Stimulated activated CD8-positive, alpha-beta memory T cell treated with anti-CD3 and anti-CD28 coated beads, Interleukin-2, amount 100 ng/mL, for 48 hours (primary cell): ENCODE data around the gene DNAH17.

Experiments
- DNase-seq, 2 donors: peaks; one replicate each; pipeline ENCODE4 v3.0.0-alpha.2; 2020; ENCODE audit warnings: low read depth in 2 of 2

The DNAH17 gene

DNA sequence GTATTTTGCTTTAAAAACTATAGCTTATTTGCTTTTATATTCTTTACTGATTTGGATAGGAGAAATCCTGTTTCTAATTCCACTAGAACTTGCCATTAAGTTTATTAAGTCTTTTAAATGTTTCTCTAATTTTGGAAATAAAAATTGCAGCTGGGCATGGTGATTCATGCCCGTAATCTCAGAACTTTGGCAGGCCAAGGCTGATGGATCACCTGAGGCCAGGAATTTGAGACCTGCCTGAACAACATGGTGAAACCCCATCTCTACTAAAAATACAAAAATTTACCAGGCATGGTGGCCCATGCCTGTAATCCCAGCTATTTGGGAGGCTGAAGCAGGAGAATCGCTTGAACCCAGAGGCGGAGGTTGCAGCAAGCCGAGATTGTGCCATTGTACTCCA lies 30.7 kb downstream of the DNAH17 start:
- DNase-seq: no peak

DNA sequence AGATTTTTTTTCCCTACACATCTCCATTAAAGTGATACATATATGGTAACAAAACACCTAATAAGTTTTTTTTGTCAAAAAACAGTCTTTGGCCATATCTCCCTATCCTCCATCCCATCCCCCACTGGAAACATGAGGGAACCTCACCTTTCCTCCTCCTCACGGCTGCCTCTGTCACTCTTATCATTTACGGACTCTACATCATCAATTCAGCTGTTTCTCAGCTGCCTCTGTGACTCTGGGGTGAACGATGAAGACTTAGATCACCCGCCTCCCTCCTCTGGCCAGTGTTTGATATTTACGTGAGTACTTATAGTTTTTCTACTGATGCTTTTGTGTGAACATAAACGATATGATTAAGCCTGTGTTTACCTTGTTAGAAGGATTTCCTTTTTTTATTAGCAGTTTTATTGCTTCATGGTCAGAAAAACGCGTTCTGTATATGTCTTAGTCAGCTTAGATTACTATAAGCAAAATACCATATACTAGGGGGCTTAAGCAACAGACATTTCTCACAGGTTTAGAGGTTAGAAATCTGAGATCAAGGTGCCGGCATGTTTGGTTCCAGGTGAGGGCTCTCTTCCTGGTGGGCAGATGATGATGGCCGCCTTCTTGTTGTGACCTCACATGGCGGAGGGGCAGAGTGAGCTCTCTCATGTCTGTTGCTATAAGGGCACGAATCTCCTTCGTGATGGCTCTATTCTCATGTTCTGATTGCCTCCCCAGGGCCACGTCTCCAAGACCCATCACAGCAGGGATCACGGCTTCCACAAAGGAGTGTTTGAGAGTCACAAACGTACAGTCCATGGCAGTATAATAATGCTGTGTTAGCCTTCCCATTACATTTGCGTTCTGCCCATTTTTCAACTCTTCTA lies 32.1 kb downstream of the DNAH17 start:
- no peak for DNase-seq

DNA sequence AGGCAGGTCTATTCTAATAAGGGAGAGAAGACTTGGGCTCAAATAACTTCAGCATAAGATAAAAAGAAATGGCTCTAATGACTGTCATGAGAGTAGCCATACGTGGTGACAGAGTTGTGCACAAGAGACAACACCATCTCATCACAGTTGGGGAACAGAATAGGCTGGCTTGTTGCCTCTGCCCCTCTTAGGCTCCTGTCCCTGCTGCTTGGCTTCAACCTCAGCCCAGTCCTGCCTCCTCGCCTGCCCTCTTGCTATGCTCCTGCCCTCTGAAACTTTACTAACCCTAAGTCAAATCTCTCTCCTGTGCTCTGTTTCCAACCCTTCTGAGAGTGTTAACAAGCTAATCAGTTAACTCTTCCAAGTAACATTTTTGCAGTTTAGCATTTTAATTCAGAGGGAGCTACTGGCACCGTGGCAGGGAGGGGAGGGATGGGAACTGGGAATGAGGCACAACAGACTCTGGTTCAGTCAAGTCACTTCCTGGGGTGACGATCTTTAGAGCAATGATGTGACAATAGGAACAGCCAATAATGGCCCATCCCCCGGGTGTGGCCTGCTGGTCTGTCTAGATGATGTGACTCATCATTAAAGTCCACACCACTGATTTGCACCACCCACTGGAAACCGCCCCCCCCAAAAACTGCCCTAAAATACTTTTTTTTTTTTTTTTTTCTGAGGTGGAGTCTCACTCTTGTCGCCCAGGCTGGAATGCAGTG lies 35.5 kb downstream of the DNAH17 start:
- no peak for DNase-seq

DNA sequence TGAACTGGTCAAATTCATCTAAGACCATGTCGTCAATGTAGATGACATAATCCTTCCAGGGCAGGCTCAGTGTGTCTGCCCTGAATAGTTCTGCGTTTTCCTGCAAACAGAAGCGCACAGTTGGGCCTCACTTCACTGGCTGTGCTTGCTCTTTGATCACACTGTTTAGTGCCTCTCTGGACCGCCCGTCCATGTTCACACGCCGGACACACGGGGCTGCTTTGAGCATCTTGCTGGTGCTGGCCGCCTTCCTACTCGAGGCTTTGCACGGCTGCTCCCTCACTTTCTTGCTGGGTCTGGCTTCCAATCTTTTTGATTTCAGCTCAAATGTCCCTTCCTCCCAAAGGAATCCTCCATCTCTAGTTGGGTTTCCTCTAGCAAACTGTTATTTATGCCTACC lies 37.4 kb downstream of the DNAH17 start:
- no peak for DNase-seq

DNA sequence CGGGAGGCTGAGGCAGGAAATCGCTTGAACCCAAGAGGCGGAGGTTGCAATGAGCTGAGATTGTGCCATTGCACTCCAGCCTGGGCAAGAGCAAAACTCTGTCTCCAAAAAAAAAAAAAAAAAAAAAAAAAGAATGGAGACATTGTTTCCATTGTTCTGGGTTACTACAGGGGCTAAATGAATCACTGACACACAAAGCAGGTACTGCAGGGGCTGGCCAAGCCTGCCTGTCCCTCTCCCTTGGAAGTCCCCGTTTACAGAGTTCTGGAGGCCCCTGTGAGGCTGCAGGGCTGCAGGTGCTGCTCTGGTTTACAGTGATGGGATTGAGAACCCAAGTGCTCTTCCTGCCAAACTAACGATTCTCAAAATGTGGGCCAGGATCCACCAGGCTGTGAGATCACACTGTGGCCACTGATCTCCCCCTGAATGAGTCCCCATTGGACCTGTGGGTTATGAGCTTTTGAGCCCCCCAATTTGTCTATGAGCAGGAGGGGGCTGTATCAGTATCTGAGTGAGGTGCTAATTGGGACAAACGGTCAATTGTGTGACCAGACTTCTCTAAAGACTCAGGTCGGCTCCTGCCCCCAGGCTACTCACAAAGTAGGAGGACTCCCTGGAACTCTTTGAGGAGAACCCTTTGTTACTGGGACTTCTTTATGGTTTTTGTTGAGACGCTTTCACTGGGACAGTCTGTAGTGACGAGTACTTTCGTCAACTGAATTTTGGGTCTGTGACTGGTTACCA lies 39.0 kb downstream of the DNAH17 start:
- DNase-seq: no peak

DNA sequence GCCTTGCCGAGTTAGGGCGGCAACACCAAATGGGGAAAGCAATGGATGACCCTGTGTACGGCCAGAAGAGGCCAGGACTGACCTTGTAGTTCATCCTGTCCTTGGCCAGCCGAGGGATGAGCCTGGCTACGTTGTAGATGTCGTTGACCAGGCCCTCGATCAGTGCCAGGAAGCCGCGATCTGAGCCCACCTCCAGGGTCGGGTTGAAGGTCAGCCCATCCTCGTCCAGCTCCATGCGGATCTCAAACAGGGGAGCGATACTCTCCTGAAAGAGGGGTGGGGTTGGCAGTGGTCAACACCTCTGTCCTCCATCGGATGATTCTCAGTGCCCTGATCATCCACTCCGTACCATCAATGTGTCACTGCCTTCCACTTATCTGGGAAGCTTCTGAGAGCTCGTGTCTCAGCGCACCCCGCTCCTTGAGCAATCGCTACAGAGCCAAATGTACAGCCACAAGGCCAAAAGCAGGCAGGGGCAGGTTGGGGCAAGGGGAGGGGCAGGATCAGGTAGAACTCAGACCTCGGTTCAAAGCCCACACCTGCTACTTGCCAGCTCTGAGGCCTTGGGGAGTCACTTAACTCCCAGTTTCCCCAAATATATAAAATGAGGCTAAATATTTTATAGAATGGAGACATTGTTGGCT lies 39.9 kb downstream of the DNAH17 start:
- no peak for DNase-seq

DNA sequence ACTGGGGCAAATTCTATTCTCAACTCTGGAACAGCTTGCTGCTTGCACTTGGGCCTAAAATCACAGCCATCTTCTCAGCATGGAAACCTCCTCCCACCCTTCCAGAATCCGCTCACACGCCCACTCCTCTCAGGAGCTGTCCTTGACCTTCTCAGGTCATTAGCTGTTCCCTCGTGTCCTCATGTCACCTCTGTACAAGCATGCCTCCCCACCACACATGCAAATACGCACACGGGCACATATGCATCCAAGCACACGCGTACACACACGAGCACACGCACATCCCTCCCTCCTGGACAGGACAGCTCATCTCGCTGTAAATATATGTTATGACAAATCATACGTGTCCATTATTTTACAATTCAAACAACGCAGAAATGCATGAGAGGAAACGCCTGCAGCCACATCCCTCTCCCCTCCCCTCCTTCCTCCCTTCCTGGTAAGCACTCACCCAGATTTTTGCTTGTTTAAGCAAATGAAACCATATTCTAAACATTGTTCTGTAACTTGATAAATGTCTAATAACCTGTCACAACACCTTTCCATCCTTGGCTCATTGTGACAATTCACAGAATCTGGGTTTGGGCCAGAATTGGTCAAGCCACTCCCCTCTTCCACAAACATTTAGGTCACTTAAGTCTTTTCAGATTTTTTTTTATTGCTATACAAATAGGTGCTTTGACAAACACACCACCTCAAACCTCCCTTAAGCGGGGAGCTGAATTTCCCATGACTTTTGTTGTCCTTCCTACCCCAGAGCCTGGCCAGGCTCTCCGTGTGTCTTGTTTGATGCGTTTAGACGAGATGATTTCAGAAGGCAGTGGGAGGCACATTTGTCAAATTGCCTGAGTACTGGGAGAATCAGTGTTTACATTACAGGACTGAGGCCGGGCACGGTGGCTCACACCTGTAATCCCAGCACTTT lies 41.7 kb downstream of the DNAH17 start:
- DNase-seq: no peak

DNA sequence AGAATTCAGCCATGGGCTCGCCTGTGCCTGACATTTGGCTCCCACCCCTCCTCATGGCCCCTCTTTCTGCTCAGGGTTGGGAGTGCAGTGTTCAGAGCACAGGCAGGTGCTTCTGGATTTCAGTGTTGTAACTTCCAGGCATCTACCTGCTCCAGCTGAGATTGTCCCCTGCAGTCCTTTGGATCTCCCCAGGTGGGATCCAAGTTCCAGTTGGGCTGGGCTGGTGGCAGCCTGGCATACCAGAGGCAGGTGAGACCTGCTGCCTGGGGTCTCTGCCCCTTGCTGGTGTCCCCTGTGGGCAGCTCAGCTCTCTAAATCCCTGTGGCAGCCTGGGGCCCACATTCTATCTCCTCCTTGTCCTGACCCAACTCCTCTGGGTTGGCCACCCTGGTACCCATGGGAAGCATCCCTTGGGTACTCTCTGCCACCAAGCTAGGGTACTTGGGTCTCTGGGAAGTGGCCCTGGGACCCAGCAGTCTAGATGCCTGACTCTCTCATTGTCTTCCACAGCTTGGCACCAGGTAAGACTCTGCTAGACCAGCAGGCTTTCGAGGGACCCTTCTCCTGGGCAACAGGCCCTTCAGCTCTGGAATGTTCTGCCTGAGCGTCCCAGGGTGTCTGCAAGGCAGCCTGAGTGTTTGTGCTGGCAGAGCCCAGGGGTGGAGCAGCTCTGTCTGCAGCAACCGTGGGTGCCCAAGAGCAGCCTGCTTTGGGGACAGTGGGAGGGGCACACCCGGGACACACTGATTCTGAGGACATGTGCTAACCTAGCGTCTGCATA lies 42.5 kb downstream of the DNAH17 start:
- no peak for DNase-seq

DNA sequence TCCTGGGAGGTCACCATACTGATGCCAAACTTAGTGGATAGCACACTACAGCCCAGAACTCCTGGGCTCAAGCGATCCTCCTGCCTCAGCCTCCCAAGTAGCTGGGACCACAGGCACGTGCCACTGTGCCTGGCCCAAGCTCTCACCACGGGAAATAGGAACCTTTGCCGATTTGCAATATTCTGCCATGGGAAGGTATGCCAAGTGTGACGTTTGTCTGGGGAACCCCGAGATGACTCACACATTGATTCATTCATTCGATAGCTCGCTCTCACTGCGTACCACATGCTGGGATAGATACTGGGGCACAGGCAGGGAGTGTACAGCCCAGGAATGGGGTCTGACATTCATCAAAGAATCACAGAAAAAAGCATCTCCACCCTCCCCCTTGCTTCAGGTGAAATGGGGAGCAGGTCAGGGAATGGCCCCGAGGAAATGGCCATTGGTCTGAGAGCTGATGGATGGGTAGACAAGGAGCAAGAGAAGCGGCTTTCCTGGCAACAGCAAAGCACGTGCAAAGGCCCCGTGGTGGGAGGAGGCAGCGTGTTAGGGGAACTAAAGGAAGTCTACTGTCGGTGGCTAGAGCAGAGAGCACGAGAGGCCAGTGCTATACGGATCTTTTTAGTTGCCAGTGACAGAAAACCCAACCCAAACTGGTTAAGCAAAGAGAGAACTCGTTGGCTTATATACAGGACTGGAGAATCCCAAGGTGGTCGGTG lies 44.1 kb downstream of the DNAH17 start:
- no peak for DNase-seq

DNA sequence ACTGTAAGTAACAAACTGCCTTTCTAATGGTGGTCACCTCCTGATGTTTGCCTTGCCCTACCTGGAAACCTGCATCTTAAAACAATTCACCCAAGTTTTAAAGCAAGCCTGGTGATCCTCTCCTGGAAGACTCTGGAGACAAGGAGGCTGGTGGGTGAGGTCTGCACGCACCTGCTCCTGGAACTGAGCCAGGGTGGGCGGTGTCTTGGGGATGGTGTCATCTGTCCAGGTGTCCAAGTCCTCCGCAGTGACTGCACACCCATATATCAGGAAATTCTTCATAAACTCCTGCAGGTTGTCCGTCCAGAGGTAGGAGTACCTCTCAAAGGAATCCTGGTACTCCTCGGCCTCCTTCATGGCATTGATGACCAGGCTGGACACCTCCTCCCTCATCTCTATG lies 44.9 kb downstream of the DNAH17 start:
- DNase-seq: no peak

DNA sequence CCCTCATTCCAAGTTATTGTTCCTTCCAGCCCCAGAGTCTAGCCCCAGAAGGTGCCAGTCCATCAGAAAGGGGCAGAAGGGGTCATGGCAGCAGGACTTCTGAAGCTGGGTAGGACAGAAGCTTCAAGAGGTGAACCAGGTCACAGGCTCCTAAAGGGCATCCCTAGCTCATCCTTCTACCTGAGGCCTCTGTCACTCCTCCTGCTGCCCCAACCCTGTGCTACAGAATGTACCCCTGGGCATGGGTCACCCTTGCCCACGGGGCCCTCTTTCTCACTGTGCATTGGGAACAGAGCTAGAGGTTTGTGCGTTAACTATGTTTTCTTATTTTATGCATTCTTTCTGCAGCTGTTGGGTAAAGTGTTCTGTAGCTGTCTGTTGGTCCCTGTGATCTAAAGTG lies 46.5 kb downstream of the DNAH17 start:
- no peak for DNase-seq

DNA sequence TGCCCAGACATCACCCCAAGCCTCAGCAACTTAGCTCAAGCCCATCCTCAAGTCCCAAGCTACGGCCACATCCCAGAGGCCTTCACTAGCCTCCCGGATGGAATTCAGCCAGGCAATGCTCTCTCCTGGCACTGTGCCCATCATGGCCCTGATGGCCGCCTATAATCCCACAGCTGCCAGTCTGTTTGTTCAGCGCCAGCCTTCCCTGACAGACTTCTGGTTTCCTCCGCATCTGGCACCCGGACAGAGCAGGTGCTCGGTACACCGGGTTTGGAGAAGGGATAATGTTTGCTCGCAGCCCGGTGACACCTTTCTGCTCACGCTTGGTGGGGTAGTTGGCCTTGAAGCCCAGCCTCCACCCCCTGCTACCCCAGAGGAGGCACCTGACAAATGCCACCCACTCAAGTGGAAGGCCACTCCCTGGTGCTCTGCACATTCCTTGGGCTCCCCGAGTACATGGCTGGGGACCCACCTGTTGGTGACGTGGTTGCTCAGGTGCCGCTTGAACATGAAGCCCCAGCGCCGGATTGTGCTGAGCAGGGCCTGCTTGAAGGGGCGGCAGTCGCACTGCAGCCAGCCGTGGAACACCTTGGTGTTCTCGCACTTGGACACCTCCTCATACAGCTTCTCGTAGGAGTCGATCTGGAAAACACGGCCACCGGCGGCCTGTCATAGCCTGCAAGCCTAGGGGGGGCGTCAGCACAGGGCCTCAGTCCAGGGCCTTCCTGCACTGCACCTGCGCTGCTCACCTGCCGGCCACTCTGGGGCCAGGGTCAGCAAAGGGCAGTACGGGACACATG lies 47.1 kb downstream of the DNAH17 start:
- no peak for DNase-seq

DNA sequence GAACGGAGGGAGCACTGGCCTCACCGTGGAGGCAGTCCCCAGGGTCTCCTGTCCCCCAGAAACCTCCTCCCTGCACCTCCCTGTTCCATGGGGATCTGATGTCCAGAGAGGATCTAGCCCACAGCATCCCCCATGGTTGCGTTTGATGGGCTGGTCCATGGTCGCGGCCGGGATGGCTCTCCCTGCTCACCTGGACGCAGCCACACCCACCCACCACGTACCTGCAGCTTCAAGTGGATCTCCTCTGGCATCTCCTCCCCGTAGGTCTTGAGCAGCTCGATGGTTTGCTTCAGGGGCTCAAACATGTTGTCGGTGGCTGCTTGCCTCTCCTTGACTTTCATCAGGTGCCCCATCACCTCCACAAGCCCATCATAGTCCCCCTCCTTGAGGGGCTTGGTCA lies 47.9 kb downstream of the DNAH17 start:
- no peak for DNase-seq

DNA sequence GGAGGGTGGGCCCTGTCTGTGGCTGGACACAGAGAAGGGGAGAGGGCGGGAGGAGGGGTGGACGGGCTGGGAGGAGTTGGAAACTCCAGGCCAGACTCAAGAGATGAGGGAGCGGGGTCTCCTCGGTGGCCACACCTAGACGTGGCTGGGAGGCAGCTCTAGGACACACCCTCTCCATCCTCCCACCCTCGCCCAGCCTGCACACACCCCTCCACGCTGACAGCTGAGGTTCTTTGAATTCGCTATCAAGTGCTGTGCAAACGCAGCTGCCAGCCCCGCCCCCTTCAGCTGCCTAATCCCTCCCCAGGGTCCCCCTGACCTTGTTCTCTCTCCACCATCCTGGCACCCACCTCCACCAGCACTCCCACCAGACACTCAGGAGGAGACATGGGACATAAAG lies 48.7 kb downstream of the DNAH17 start:
- DNase-seq: no peak

DNA sequence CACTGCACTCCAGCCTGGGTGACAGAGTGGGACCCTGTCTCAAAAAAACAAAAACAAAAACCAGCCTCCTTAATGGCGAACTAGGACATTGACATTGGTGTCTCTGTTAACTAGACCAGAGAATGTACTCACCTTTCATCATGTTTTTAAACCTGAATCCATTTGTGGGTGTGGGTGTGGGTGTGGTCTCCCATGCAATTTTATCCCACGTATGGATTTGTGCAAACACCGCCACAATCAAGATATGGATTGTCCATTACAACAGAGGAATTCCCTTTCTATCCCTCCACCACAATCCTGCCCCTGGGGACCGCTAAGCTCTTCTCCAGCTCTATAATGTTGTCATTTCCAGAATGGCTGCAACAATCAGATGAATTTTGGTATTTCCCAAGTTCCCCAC lies 49.9 kb downstream of the DNAH17 start:
- DNase-seq: no peak

DNA sequence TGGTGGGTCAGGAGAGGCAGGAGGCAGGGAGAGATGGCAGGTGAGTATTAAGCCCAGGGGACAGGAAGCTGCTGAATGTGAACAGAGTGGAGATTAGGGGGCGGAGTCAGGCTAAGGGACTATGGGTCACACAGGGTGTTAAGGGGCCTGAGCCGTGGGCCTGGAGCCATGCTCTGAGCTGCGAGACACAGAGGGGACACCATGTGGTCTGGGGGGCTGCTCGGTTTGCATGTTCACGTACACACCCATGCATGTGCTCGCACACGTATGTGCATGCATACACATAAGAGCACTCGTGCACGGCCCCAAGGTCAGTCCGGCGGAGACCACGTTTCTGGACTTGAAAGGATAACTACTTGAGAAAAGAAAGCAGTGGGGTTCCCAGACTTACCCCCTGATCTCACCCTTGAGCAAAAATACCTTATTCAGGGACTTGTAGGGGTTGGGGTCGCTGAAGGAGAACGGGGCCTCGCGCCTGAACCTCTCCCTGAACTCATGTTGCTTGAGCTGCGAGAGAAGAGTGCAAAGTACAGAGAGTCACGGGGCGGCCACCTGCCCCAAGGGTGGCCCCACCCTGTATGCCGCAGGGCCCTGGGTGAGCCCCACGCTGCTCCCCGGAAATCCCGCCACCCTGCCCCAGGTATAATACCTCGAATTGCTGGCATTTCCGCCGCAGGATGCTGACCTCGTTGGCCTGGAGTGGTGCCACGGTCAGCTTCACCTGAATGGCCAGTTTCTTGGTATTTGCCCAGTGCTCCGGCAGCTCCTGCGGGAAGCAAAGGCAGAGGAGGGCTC lies 50.8 kb downstream of the DNAH17 start:
- no peak for DNase-seq

DNA sequence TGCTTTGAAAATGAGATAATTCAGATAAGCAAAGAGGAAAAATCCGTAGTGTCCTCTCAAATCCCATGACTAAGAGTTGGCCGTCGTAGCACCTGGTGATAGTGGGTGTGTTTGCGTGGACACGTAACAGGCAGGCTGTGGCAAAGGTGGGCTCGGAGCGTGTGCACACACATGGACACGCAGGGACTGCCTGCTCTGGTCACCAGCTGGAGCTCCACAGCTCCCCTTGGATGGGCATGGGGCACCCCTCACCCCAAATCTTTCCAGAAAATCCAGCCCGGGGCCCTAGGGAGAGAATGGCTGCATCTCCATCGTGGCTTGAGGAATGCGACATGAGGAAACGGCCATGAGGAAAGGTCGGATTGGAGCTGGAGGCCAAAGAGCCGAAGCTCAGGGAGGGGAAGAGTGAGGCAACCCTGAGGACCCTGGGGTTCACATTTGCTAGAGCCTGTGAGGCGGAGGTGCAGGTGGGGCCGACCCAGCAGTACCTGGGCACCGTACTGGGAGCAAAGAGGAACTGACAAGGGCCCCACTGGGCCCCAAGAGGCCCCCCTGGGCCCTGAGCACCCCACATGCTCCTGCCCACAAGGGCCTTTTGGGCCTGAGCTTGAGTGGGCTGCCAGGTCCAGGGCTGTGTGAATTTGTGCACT lies 51.6 kb downstream of the DNAH17 start:
- no peak for DNase-seq
